ENCODE results near the gene DISP2. TPM values are rescaled to one million over a fixed set of nuclear protein-coding genes. Genes with fewer than 3 reads are reported as not detected.

The DISP2 gene
- total and polyA plus RNA-seq, 2 donors from 2014 or later = 0.04 to 0.69 TPM

- peak in 1 of 5 donors; percentile 46 for DNase-seq
- Histone ChIP-seq H3K27ac (ENCODE audit: low read depth in 2 of 2, low read length in 2 of 2) (no peak overlapping the region), H3K36me3 (ENCODE audit: control insufficient read depth in 2 of 3, insufficient read depth in 3 of 3, low read length in 3 of 3) (no peaks in the 10 kb centered on the region), H3K27me3 (ENCODE audit: control insufficient read depth, insufficient read depth, low read length) (no peaks in the 10 kb centered on the region), H3K4me1 (ENCODE audit: control insufficient read depth in 2 of 3, insufficient read depth in 2 of 3, low read depth in 1 of 3, low read length in 3 of 3) (peaks cover 0 to 13% (median 0%) of the 10 kb centered on the region in 3 donors), H3K4me3 (ENCODE audit: low read length in 3 of 3) (no peak overlapping the region), H3K9ac (ENCODE audit: low read length in 3 of 3) (no peak overlapping the region), H3K9me3 (ENCODE audit: control insufficient read depth in 2 of 3, insufficient read depth in 1 of 3, low read length in 3 of 3) (no peaks in the 10 kb centered on the region)
- intact Hi-C loops (cut with DNase I) = no loop called here
- TF ChIP-seq CTCF (IDR thresholded peaks at IDR 0.05; ENCODE audit: borderline replicate concordance, extremely low read depth, insufficient read depth) = peak; percentile 17
- no peak for FAIRE-seq
Observed at GRCh38 chr15:40354408-40355171, 3.4 kb upstream of the DISP2 start.

- H3K36me3 ChIP-seq (ENCODE audit: control insufficient read depth in 2 of 3, insufficient read depth in 3 of 3, low read length in 3 of 3) = no peaks in the 10 kb centered on the region
- H3K9ac ChIP-seq (ENCODE audit: low read length in 3 of 3) = no peak overlapping the region
- no peak for TF ChIP-seq CTCF (IDR thresholded peaks at IDR 0.05; ENCODE audit: borderline replicate concordance, extremely low read depth, insufficient read depth)
- H3K27ac ChIP-seq (ENCODE audit: low read depth in 2 of 2, low read length in 2 of 2) = no peak overlapping the region
- FAIRE-seq (no peak), DNase-seq (no peak)
- intact Hi-C loops (cut with DNase I) = no loop called here
- H3K9me3 ChIP-seq (ENCODE audit: control insufficient read depth in 2 of 3, insufficient read depth in 1 of 3, low read length in 3 of 3) = no peaks in the 10 kb centered on the region
- peaks cover 0 to 13% (median 0%) of the 10 kb centered on the region in 3 donors for H3K4me1 ChIP-seq (ENCODE audit: control insufficient read depth in 2 of 3, insufficient read depth in 2 of 3, low read depth in 1 of 3, low read length in 3 of 3)
- H3K4me3 ChIP-seq (ENCODE audit: low read length in 3 of 3) = no peak overlapping the region
- H3K27me3 ChIP-seq (ENCODE audit: control insufficient read depth, insufficient read depth, low read length) = no peaks in the 10 kb centered on the region
Observed at GRCh38 chr15:40355976-40356585, 1.9 kb upstream of the DISP2 start.

GRCh38 chr15:40357246-40357645 is 773 bp upstream of the DISP2 start:
- Histone ChIP-seq H3K9me3 (ENCODE audit: control insufficient read depth in 2 of 3, insufficient read depth in 1 of 3, low read length in 3 of 3) (no peaks in the 10 kb centered on the region), H3K9ac (ENCODE audit: low read length in 3 of 3) (no peak overlapping the region), H3K4me3 (ENCODE audit: low read length in 3 of 3) (no peak overlapping the region), H3K4me1 (ENCODE audit: control insufficient read depth in 2 of 3, insufficient read depth in 2 of 3, low read depth in 1 of 3, low read length in 3 of 3) (peaks cover 0 to 13% (median 0%) of the 10 kb centered on the region in 3 donors), H3K27me3 (ENCODE audit: control insufficient read depth, insufficient read depth, low read length) (no peaks in the 10 kb centered on the region), H3K36me3 (ENCODE audit: control insufficient read depth in 2 of 3, insufficient read depth in 3 of 3, low read length in 3 of 3) (no peaks in the 10 kb centered on the region), H3K27ac (ENCODE audit: low read depth in 2 of 2, low read length in 2 of 2) (no peak overlapping the region)
- no peak for FAIRE-seq
- DNase-seq = no peak
- TF ChIP-seq CTCF (IDR thresholded peaks at IDR 0.05; ENCODE audit: borderline replicate concordance, extremely low read depth, insufficient read depth) = no peak
- intact Hi-C loops (cut with DNase I) = no loop called here
